GM12872 (cell line): ENCODE measurements around the gene MUSTN1.

Experiments used
- TF ChIP-seq, protein P1 (sequence below): IDR thresholded peaks from 3 replicates; pipeline ENCODE4 v1.5.1; 2011; ENCODE audit warnings: low read depth, mild to moderate bottlenecking, low read length, moderate library complexity; ENCODE audit not compliant: insufficient read depth

Gene MUSTN1

DNA sequence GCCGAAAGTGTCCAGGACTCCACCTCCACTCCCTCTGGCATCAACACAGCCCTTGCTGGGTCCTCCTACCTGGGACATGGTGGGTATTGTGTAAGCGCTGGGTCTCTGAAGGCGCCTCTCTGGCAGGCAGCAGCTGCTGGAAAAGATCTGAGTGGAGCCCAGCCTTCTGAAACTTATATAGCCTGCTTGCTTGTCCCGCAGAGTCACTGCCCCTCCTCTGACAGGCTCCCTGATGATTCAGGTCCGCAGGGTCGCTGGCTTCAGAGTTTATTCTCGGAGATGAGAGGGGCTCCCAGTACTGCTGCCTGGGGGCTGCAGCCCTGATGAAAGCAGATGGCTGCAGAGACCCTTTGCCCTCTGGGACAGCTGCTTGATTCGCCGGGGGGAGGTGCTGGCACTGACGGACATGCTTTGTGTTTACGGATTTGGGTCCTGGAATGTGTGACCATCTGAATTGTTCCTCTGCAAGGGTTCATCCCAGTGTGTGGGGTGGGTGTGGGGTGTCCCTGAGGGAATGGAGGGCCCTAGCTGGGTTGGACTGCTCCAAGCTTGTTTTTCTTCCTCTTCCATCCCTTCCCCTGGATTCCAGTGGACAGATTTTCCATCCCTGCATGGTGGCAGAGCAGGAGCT is at the start of gene MUSTN1:
Gene MUSTN1, minus strand, starts transcription at position 149 of the 631 bp plus-strand sequence. Its CDS starts 71 bp downstream, at position 78.
- TF ChIP-seq, protein P1, sequence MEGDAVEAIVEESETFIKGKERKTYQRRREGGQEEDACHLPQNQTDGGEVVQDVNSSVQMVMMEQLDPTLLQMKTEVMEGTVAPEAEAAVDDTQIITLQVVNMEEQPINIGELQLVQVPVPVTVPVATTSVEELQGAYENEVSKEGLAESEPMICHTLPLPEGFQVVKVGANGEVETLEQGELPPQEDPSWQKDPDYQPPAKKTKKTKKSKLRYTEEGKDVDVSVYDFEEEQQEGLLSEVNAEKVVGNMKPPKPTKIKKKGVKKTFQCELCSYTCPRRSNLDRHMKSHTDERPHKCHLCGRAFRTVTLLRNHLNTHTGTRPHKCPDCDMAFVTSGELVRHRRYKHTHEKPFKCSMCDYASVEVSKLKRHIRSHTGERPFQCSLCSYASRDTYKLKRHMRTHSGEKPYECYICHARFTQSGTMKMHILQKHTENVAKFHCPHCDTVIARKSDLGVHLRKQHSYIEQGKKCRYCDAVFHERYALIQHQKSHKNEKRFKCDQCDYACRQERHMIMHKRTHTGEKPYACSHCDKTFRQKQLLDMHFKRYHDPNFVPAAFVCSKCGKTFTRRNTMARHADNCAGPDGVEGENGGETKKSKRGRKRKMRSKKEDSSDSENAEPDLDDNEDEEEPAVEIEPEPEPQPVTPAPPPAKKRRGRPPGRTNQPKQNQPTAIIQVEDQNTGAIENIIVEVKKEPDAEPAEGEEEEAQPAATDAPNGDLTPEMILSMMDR = no peak

DNA sequence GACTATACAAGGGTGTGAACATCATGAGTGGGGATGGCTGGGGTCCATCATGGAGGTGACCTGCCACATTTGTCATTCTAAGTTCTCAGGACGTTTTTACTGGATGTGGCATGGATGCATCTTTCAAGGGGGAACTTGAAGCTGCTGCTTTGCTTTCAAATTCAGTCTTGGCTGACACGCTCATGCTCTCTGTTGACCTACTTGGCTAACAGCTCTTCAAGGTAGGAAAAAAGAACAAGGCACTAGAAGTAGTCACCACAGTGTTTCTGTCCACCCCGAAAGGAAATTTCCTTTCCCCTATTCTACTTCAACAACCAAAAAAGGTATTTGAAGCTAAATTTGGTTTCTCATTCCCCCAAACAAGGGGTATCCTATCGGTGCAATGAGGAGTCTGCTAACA is 47.6 kb upstream of the MUSTN1 start:
- TF ChIP-seq, protein P1 = no peak

DNA sequence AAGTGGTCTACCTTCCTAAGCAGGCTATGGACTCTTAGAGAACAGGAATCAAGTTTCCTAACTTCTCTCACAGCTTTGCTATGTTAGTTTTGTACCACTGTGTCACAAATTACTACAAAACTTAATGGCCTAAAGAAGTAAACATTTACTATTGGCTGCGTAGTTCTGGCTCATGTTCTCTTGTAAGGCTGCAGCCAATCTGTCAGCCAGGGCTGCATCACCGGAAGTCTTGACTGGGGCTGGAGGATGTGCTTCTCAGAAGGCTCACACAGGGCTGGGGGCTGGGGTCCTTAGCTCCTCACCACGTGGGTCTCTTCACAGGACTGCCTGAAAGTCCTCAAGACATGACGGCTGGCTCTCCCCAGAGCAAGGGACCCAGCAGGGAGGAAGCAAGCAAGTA is 47.1 kb upstream of the MUSTN1 start:
- TF ChIP-seq, protein P1 = no peak

DNA sequence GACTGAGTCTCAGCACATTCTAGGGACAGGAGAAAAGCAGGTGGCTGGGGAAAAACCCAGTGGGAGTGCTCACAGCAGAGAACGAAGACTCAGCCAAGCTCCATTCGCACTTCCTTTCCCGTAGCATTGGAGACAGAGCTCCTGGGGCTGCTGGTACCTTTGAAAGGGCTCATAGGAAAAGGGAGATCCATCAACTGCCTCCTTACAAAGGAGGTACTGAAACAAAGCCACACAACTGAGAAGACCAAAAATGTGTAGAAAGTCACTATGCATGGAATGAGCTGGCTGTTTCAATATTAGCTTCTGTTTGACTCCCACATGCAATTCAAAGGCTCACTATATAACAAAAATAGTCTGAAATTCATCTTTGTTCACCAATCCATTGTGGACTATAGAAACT is 45.7 kb upstream of the MUSTN1 start:
- TF ChIP-seq, protein P1 = no peak

DNA sequence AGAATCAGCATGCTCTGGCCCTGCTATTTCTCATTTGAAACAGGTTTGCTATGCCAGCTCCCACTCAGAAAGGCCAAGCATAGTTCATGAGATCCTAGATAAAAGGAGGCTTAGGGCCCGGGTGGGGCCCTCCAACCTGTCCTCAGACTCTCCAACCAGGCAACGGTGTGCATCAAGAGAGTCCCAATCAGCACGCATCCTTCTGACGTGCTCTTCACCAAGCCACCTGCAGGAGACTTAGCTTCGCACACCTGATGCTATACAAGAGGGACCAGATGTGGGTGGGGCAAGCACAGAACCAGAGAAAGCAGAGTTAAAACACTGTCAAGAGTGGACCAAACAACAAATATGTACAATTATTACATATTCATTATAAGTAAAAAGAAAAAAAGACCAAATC is 45.2 kb upstream of the MUSTN1 start:
- TF ChIP-seq, protein P1 = no peak

DNA sequence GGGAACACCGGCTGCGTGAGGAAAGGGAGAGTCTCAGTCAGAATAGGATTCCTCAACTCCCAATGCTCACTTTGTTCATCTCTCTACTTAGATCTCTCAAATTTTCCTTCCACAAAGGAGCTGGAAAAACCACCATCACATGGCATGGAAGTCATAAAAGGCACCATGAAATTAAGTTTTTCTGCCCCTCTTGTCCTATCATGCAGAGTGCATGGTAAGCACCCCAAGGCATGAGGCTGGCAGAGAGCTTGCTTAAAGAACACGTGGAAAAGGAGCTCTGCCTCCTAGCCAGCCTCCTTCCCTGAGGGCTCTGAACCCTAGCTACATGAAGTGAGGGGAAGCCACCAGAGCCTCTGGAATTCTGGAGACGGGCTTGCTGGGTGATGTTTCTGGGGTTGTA is 44.8 kb upstream of the MUSTN1 start:
- TF ChIP-seq, protein P1 = no peak

DNA sequence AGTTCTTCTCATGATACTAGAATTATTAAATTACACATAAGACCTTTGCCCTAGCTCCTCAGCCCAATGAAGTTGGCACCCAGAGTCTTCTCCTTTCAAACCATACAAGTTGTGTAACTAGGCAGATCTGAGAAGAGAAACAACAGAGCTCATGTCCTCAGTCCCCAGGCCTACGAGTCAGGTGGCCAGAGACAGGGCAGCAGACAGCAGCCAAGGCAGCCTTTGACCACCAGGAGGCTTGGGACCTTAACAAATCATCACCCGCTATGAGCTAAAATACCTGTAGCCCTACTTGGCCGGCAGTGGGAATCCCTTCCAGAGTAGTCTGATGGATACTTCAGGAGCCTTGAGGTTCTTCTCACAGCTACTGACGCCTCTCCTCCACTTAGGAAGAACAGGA is 44.3 kb upstream of the MUSTN1 start:
- TF ChIP-seq, protein P1 = peak; percentile 25; the same call in 1 of the 3 replicates
